GM10847 (cell line): ENCODE results near the gene PAWR.

Experiments
- POLR2A ChIP-seq: IDR thresholded peaks from 2 replicates; pipeline ENCODE4 v1.6.1; 2011; ENCODE audit not compliant: insufficient read length; ENCODE audit errors: extremely low read depth

PAWR gene

GRCh38 chr12:79553863-79554574 lies 136.7 kb downstream of the PAWR start:
- TF ChIP-seq POLR2A, result no peak

- no peak for TF ChIP-seq POLR2A
Observed at GRCh38 chr12:79552192-79552591, 138.6 kb downstream of the PAWR start.

- no peak for TF ChIP-seq POLR2A
Observed at GRCh38 chr12:79549531-79550271, 141.1 kb downstream of the PAWR start.

- no peak for TF ChIP-seq POLR2A
Observed at GRCh38 chr12:79548610-79548924, 142.2 kb downstream of the PAWR start.

GRCh38 chr12:79547735-79548609 lies 142.8 kb downstream of the PAWR start:
- no peak for TF ChIP-seq POLR2A

GRCh38 chr12:79547044-79547734 lies 143.6 kb downstream of the PAWR start:
- TF ChIP-seq POLR2A, result no peak

- TF ChIP-seq POLR2A, result no peak
Observed at GRCh38 chr12:79546466-79547043, 144.2 kb downstream of the PAWR start.

GRCh38 chr12:79537675-79538074 lies 153.1 kb downstream of the PAWR start:
- no peak for TF ChIP-seq POLR2A

- TF ChIP-seq POLR2A, result no peak
Observed at GRCh38 chr12:79535751-79536150, 155.0 kb downstream of the PAWR start.
